CD1c-positive myeloid dendritic cell (primary cell): ENCODE results near the gene ATG5.
"Not testable (repeated sequence)": the region's sequence is repeated elsewhere in the genome, so short reads cannot be mapped to it uniquely, and the experiment has no call there.

Source experiments
- DNase-seq: peaks from one replicate; pipeline ENCODE4 v3.0.0-alpha.2; 2016; ENCODE audit errors: extremely low spot score

ATG5 gene

DNA sequence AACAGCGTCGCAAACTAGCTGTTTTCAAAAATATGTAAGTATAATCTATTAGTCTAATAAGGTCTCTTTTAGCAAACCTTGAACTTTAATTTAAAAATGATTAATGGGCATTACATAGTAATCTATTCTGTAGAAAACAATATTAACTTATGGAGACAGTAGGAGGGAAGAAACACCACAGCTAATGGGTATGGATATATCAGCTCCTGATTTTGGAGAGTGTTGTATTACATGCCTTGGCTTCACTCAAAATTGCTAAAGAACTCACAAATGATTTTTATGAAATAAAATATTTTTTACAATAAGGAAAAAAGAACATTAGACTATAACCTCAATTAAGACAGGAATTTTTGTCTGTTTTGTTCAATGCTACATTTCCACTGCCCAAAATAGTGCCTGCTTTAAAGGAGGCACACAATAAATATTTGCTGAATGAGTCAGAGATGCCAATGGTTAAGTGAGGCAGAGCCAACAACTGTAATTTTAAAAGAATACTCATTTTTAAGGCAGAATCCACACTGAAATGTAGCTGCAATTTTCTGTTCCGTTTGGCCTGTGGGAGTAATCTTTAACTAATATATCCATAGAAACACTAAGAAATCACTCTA is 15.7 kb downstream of the ATG5 start:
- no peak for DNase-seq

DNA sequence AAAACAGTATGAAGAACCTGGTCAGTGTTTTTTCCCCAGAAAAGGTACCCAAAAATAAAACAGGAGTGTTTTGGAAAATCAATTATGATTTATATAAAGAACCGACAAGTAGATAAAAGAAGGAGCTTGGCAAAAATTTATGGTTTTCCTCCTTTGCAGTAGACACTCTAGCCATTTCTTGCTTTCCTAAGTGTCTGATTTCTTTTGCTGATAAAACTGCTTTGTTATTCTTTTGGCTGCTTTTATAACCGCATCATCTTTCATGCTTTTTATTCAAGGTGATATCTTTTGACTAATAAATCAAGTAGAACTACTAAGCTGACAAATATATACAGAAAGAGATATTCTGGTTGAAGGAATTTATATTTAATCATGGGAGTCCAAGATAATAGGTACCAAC is 16.6 kb downstream of the ATG5 start:
- DNase-seq, result no peak

DNA sequence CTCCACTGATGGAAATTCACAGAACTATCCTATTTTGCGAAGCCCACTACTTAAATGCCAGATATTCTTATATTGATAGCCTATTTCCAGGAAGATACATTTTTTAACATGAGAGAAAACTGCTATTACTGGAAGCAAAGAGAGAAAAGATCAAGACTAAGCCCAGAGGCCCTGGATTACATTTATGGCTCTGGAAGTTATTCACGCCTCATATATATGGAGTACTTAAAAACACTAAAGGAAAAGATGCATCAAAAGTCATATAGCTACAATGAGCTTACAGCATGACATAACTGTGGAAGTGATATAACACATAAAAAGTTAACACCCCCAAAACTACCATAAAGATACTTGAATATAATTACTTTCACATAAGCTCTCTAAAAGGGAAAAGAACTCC is 19.8 kb downstream of the ATG5 start:
- DNase-seq, result no peak

DNA sequence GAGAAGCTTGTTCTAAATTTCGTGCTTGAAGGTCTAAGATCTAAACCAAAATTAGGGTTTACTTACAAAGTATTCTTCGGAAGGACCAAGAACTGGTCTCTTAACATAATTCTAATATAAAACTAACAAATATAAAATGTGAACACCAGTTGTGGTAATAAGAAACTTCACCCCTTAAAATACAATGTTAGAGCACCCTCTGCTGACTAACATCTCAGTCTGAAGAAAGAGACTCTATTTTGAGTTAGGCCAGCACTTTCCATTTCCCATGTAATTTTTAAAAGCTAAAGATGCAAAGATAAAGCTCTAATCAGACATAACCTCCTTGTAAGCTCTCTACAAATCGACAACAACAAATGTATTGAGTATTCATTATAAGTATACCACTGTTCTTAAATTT is 24.6 kb downstream of the ATG5 start:
- DNase-seq, result peak; percentile 26

DNA sequence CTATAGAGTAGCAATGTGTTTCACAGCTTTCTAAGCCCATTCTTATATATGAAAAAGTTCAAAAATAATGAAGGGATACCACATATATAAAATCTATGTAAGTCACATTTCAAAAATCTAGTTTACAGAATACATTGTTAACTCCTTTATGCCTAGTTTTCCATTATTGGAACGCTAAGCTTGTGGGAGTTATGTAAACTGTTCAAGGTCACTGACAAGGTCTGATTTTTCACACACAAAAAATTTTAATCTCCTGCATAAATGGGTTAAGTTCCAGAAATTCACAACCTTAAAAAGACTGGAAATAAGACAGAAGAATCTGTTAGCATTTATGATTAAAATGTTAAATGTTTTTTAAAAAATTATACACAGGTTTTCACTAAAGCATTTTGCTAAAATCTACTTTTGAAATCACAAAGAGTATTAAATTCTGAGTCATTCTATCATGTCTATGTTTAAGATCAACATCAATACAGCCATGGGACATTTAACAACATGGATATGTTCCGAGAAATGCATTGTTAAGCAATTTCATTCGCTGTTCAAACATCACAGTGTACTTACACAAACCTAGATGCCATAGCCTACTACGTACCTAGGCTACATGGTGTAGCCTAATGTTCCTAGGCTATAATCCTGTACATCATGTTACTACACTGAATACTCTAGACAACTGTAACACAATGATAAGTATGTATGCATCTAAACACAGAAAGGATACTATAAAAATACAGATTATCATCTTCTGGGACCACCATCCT is 25.4 kb downstream of the ATG5 start:
- no peak for DNase-seq

DNA sequence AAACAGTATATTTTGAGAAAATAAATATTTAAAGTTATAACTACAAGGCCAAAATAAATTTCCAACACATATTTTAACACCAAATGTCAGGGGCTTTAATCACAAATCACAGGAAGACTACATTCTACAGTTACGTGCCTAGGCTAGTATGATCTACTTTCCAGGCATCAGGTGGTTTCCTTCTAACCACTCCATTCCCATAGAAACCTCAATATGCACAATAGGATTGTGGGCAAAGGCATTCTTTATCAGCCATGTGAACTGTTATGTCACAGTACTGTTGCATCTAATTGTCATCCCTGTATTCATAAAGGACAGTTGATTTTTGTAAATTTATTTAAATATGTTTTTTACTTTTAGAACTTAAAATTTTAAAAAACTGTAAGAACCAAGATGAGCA is 32.4 kb downstream of the ATG5 start:
- no peak for DNase-seq

DNA sequence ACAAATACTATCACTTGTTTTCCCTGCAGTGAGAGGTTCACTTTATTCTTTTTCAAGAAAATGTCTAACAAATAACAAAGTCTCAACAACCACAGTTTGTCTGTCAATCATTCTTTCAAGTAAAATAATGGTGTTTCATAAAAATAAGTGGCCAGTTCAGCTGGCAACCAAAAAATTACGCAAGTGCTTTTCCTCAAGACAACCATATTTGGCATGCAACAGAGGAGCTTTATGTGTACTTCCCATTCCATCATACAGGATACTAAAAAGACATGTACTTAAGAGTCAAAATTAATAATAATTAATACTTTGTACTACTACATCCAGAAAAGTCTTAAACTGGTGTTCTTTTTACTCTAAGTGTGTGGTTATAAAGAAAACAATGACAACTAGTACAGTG is 34.6 kb downstream of the ATG5 start:
- DNase-seq, result no peak

DNA sequence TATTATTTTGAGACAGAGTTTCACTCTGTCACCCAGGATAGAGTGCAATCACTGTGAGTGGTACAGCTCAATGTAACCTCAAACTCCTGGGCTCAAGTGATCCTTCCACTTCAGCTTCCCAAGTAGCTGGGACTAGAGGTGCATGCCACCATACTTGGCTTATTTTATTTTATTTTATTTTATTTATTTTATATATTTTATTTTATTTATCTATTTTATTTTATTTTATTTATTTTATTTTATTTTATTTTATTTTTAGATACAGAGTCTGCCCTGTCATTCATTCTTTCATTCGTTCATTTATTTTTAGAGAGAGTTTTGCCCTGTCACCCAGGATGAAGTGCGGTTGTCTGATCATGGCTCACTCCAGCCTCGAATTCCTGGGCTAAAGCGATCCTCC is 35.5 kb downstream of the ATG5 start:
- DNase-seq, result no peak

DNA sequence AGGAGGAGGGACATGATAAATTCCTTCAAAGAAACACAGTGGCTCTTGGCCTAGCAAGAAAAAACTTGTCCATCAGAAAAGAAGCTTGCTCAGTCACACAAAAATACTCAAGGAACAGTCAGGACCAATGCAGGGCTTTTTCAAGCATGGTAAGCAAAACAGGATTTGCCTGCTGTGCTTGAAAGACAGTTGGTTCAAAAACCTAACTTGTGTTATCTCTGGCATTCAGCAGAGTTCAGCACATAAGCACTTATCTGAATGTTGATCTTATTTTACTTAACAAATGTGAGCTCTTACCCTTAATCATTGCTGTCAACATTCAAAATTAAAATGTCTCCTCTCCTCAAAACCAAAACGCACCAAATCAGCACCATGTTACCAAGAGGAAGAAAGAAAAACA is 38.3 kb downstream of the ATG5 start:
- no peak for DNase-seq

DNA sequence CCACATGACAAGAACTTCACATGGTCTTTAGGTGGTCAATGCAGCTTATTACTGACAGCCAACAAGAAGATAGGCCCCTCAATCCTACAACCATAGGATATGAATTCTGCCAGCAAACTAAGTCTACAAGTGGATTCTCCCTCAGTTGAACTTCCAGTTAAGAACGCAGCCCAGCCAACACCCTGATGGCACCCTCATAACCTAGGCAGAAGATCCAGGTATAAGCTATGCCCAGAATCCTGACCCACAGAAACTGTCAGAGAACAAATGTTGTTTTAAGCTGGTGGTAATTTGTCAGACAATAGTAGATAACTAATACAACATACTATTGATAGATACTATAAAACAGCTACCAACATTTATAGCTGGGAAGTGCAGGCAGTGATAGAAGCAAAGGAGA is 38.8 kb downstream of the ATG5 start:
- DNase-seq, result no peak

DNA sequence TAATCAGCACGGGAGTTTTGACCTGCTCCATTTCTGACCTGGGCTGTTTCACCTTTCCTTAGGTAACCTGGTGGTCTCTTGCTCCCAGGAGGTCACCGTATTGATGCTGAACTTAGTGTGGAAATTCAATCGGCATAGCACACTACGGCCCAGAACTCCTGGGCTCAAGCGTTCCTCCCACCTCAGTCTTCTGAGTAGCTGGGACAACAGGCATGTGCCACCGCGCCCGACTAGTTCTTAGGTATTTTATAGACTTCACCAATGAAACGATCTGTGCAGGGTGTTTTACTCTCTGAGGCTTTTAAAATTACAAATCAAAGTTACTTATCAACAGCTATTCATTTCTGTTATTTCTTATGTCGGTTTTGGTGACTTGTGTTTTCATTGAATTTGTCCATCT is 42.1 kb downstream of the ATG5 start:
- DNase-seq, result no peak

DNA sequence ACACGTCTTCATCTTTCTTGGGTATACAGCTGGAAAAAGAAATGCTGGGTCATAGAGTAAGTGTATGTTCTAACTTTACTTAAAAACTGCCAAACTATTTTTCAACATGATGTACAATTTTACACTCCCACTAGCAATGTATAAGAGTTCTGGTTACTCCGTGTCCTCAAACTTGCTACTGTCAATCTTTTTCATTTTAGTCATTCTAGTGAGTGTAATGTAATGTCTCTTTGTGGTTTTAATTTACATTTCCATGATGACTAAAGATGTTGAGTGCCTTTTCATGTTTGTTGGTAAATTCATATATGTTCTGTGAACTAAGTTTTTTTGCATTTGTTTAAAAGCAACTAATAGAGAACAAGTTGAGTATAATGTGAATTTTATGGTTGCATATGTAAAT is 43.9 kb downstream of the ATG5 start:
- DNase-seq, result no peak

DNA sequence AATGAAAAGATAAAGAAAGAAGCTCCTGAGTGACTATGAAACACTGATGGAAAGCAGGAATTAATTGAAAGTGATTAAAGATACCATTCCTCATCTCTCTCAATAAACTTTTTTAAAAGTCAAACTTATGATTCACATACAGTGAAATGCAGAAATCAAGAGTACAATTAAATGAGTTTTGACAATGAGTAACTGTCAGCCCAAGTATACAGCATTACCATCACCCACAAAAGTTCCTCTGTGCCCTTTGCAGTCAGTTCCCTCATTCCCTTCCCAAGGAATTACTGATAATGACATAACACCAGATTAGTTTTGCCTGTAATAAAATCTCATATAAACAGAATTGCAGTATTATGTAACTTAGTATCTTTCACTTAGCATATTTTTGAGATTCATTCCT is 44.5 kb downstream of the ATG5 start:
- DNase-seq, result no peak

DNA sequence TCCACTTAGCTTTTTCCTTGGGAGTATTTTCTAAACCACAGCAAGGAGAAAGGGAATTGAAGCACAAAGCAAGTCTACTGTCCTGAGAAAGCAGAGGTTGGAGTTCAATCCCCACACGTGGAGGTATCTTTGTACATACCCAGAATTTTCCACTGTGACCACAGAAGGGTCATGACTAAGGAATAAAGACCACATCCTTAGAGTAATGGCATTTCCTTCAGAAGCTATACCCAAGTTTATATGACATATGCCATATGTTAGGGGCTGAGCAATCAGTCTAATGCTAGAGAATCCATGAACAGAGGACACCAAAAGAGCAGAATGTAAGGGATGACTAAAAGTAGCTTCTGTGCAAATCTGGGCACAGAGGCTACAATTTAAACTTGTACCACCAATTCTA is 46.4 kb downstream of the ATG5 start:
- no peak for DNase-seq

DNA sequence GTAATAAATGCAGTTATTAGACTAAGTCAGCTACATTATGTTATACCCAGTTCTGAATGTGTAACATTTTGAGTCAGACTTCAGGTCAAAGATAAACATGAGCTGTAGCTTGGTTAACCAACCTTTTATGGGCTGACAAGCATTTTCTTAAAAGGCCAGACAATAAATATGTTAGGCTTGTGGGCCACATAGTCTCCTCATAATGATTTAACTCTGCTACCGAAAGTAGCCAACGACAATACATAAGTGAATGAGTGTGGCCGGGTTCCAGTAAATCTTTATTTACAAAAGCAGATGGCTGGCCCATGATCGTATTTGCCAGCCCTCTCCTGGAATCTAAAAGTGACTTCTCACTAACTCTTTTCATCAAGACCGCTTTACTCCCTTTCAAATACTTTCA is 49.9 kb downstream of the ATG5 start:
- no peak for DNase-seq

DNA sequence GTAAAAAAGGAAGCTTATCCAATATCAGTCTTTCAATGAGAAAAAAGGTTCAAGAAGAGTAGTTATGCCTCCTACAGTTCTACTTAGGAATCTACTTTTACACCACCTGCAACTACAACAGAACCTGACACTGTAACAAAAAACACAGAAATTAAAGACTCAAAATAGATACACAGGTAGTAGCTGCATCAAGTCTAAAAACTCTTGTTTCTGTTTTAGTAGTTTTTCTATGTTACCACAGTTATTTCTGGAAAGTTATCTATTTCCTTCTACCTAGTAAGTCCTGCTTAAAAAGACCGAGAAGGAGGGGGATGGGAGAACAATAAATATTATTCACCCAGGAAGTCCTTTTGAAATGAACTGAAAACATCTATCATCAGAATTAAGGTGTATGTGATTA is 52.5 kb downstream of the ATG5 start:
- no peak for DNase-seq

DNA sequence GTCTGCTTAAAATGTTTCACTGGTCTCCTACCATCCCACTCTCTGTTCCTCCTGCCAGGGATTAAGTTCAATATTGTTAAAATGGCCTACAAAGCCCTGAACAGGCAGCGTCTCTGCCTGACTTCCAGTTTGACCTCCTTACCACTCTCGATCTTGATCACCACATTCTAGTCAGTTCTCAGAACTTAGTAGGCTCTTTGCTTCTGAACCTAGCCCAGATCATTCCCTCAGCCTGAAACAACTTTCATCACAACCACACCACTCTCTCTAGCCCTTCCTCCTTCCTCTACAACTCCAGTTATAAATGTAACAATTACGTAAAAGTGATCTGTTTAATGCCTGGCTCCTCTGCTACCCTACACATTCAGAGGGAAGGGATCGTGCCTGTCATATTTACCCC is 53.3 kb downstream of the ATG5 start:
- no peak for DNase-seq

DNA sequence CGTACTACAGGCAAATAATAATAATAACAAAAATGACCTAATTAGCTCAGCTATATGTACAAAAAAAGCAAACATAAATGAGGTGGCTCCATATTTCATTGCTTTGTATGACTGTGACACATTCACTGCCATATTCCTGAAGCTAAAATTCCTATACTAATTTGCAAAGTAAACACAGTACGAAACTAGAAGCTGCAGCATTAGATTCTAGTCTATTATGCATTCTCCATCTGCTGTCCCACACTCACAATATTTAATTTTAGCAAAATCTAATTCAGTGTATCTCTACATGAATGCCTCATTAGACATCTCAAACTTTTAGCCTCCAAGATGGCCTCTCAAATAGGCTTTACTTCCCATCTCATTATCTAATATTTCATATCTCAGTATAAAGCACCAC is 55.1 kb downstream of the ATG5 start:
- DNase-seq, result no peak

DNA sequence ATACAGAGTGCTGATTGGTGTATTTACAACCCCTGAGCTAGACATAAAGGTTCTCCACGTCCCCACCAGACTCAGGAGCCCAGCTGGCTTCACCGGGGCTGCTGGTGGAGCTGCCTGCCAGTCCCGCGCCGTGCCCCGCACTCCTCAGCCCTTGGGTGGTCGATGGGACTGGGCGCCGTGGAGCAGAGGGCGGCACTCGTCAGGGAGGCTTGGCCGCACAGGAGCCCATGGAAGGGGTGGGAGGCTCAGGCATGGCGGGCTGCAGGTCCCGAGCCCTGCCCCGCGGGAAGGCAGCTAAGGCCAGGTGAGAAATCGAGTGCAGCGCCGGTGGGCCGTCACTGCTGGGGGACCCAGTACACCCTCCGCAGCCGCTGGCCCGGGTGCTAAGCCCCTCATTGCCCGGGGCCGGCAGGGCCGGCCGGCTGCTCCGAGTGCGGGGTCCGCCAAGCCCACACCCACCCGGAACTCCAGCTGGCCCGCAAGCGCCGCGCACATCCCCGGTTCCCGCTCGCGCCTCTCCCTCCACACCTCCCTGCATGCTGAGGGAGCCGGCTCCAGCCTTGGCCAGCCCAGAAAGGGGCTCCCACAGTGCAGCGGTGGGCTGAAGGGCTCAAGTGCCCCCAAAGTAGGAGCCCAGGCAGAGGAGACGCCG is 56.2 kb downstream of the ATG5 start:
- not testable (repeated sequence) for DNase-seq

DNA sequence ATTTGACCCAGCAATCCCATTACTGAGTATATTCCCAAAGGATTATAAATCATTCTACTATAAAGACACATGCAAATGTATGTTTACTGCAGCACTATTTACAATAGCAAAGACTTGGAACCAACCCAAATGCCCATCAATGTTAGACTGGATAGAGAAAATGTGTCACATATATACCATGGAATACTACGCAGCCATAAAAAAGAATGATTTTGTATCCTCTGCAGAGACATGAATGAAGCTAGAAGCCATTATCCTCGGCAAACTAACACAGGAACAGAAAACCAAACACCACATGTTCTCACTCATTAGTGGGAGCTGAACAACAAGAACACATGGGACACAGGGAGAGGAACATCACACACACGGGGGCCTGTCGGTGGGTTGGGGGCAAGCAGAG is 57.1 kb downstream of the ATG5 start:
- DNase-seq, result not testable (repeated sequence)

DNA sequence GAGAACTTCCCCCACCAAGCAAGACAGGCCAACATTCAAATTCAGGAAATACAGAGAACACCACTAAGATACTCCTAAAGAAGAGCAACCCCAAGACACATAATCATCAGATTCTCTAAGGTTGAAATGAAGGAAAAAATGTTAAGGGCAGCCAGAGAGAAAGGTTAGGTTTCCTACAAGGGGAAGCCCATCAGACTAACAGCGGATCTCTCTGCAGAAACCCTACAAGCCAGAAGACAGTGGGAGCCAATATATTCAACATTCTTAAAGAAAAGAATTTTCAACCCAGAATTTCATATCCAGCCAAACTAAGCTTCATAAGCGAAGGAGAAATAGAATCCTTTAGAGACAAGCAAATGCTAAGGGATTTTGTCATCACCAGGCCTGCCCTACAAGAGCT is 61.1 kb downstream of the ATG5 start:
- DNase-seq, result not testable (repeated sequence)

DNA sequence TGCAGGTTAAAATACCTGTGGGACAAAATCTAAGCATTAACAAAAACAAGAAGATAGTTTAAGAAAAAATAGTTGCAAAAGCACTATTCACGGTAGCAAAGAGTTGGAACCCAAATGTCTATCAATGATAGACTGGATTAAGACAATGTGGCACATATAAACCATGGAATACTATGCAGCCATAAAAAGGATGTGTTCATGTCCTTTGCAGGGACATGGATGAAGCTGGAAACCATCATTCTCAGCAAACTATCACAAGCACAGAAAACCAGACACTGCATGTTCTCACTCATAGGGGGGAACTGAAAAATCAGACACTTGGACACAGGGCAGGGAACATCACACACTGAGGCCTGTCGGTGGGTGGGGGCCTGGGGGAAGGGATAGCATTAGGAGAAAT is 65.8 kb downstream of the ATG5 start:
- not testable (repeated sequence) for DNase-seq

DNA sequence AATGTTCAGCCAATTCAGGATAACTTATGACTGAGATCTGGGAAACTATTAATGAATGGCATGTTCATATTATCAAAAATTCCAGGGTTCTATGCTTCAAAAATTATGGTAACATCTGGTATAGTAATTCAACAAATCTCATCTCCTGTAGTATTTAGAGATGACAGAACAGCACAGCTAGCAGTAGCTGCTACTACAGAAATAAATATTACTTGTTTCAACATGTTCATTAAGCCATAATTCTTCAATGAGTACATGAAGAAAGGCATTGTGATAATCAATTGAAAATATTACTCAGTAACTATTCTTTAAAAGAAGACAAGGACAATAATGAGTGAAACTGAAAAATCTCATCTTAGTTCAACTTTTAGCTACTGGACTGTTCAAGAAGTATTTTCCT is 66.8 kb downstream of the ATG5 start:
- no peak for DNase-seq
